Panc1 (cell line): ENCODE measurements around the gene TMPRSS15. TPM values are rescaled to one million over a fixed set of nuclear protein-coding genes. Genes with fewer than 3 reads are reported as not detected.

ENCODE experiments used
- ATAC-seq: fragments of 200-7000 bp; cut with Tn5 transposase; 2 replicates; pipeline ENCODE4 v1.9.1; 2020; ENCODE audit warnings: mild to moderate bottlenecking, moderate library complexity
- BruUV-seq: library from RNA; stranded (reverse); fragments of 400-500 nt; replicated peaks from 2 replicates; lab custom pipeline; 2021; lab: Mats Ljungman, UMichigan
- CTCF ChIA-PET: fragments of 300-600 bp; sonication (Branson Sonifier 250); formaldehyde crosslinking; loops from one replicate; lab custom pipeline; 2022; ENCODE audit warnings: antibody characterized with exemption; lab: Charles Lee
- POLR2A ChIA-PET: fragments of 300-600 bp; sonication (Branson Sonifier 250); formaldehyde crosslinking; loops from one replicate; lab custom pipeline; 2022; ENCODE audit warnings: antibody characterized with exemption; lab: Charles Lee
- DNase-seq: peaks from one replicate; pipeline ENCODE4 v3.0.0-alpha.2; 2010; ENCODE audit warnings: low read depth, low spot score
- H3K27ac ChIP-seq: 2 replicates; pipeline ENCODE4 v1.5.1; 2011; ENCODE audit warnings: mild to moderate bottlenecking, low read length, inconsistent platforms
- H3K27me3 ChIP-seq: fragments of 200-500 bp; sonication (Bioruptor generic); 2 replicates; pipeline ENCODE4 v1.6.0; 2014; ENCODE audit warnings: low read length, inconsistent platforms; ENCODE audit not compliant: control insufficient read depth, insufficient read depth
- H3K36me3 ChIP-seq: fragments of 200-500 bp; sonication (Bioruptor generic); 2 replicates; pipeline ENCODE4 v1.5.1; 2014; ENCODE audit warnings: inconsistent platforms, mild to moderate bottlenecking, low read length, moderate library complexity; ENCODE audit not compliant: control insufficient read depth, insufficient read depth
- H3K4me1 ChIP-seq: 2 replicates; pipeline ENCODE4 v1.5.1; 2011; ENCODE audit warnings: inconsistent platforms, mild to moderate bottlenecking, low read length, moderate library complexity; ENCODE audit not compliant: control insufficient read depth, insufficient read depth
- H3K4me3 ChIP-seq, 2 experiments: 2 replicates each; pipeline ENCODE4 v1.5.1; 2011 to 2012; ENCODE audit warnings: low read depth in 2 of 2, low read length in 2 of 2, mild to moderate bottlenecking in 2 of 2, inconsistent platforms in 1 of 2, moderate library complexity in 1 of 2
- H3K9me3 ChIP-seq: fragments of 200-500 bp; sonication (Bioruptor generic); 2 replicates; pipeline ENCODE4 v1.5.1; 2014; ENCODE audit warnings: low read depth, mild to moderate bottlenecking, inconsistent platforms, low read length, moderate library complexity; ENCODE audit not compliant: control insufficient read depth, insufficient read depth
- POLR2AphosphoS5 ChIP-seq: IDR thresholded peaks from 2 replicates; pipeline ENCODE4 v1.6.1; 2012; ENCODE audit warnings: mild to moderate bottlenecking, low read depth, low read length, moderate library complexity
- SIN3A ChIP-seq: IDR thresholded peaks from 2 replicates; pipeline ENCODE4 v1.6.1; 2012; ENCODE audit warnings: low read depth, mild to moderate bottlenecking, low read length, moderate library complexity, borderline replicate concordance; ENCODE audit not compliant: insufficient read depth
- TCF7L2 ChIP-seq: IDR thresholded peaks from 2 replicates; pipeline ENCODE4 v1.6.1; 2011; ENCODE audit warnings: mild to moderate bottlenecking, low read depth, low read length, inconsistent platforms
- in situ Hi-C: cut with HindIII; loops from 2 replicates; pipeline ENCODE4 v1.10.0; 2016; ENCODE audit warnings: low sequenced_read_pairs, low pct_unique_long_range_greater_than_20kb
- intact Hi-C: fragments of 100-400 bp; cut with micrococcal nuclease; formaldehyde crosslinking; loops from one replicate; pipeline ENCODE4 v1.10.0; 2022; ENCODE audit not compliant: unreplicated experiment
- total RNA-seq: library from RNA; stranded (reverse); gene quantifications from one replicate; pipeline ENCODE4 v1.2.1, GENCODE V29; 2021; ENCODE audit not compliant: unreplicated experiment
- TF ChIP-seq, protein P1 (sequence below): fragments of 450-650 bp; IDR thresholded peaks from 2 replicates; pipeline ENCODE4 v1.5.1; 2017; ENCODE audit warnings: mild to moderate bottlenecking
- TF ChIP-seq, protein P2 (sequence below), 2 experiments: IDR thresholded peaks; 2 replicates each; pipeline ENCODE4 v1.6.1; 2011 to 2012; ENCODE audit warnings: low read depth in 2 of 2, control low read depth in 1 of 2, low read length in 1 of 2, mild to moderate bottlenecking in 1 of 2, moderate library complexity in 1 of 2; ENCODE audit not compliant: insufficient read depth in 1 of 2

Gene TMPRSS15
- total RNA-seq, 1 experiment from 2014 or later = not detected

DNA sequence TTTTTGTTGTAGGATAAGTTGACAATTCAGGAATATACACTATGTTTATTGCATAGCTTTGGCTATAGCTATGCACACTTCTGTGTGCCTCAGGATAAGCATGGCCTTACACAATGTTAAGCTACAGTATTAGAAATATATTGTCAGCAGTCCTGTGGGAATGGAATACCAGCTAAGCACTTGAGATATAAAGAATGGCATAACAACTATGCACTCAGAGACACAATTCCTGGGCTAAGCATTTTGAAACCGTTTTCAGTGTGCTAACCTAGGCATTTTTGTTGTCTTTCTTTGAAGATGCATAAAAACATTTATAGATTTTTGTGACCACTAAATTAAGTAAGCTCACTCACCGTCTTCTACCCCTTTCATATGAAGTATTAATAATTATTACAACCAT lies 46.8 kb downstream of the TMPRSS15 start:
- no TSS peak for BruUV-seq
- Histone ChIP-seq H3K27me3 (no peaks in the 10 kb centered on the region), H3K27ac (no peak overlapping the region), H3K9me3 (no peaks in the 10 kb centered on the region), H3K36me3 (no peaks in the 10 kb centered on the region), H3K4me3 (no peak overlapping the region), H3K4me1 (no peaks in the 10 kb centered on the region)
- ATAC-seq = no peak
- no peak for DNase-seq
- no peak for TF ChIP-seq POLR2AphosphoS5
- no peak for TF ChIP-seq TCF7L2
- no peak for TF ChIP-seq SIN3A
- TF ChIP-seq, protein P1, sequence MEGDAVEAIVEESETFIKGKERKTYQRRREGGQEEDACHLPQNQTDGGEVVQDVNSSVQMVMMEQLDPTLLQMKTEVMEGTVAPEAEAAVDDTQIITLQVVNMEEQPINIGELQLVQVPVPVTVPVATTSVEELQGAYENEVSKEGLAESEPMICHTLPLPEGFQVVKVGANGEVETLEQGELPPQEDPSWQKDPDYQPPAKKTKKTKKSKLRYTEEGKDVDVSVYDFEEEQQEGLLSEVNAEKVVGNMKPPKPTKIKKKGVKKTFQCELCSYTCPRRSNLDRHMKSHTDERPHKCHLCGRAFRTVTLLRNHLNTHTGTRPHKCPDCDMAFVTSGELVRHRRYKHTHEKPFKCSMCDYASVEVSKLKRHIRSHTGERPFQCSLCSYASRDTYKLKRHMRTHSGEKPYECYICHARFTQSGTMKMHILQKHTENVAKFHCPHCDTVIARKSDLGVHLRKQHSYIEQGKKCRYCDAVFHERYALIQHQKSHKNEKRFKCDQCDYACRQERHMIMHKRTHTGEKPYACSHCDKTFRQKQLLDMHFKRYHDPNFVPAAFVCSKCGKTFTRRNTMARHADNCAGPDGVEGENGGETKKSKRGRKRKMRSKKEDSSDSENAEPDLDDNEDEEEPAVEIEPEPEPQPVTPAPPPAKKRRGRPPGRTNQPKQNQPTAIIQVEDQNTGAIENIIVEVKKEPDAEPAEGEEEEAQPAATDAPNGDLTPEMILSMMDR = no peak
- TF ChIP-seq, protein P2, sequence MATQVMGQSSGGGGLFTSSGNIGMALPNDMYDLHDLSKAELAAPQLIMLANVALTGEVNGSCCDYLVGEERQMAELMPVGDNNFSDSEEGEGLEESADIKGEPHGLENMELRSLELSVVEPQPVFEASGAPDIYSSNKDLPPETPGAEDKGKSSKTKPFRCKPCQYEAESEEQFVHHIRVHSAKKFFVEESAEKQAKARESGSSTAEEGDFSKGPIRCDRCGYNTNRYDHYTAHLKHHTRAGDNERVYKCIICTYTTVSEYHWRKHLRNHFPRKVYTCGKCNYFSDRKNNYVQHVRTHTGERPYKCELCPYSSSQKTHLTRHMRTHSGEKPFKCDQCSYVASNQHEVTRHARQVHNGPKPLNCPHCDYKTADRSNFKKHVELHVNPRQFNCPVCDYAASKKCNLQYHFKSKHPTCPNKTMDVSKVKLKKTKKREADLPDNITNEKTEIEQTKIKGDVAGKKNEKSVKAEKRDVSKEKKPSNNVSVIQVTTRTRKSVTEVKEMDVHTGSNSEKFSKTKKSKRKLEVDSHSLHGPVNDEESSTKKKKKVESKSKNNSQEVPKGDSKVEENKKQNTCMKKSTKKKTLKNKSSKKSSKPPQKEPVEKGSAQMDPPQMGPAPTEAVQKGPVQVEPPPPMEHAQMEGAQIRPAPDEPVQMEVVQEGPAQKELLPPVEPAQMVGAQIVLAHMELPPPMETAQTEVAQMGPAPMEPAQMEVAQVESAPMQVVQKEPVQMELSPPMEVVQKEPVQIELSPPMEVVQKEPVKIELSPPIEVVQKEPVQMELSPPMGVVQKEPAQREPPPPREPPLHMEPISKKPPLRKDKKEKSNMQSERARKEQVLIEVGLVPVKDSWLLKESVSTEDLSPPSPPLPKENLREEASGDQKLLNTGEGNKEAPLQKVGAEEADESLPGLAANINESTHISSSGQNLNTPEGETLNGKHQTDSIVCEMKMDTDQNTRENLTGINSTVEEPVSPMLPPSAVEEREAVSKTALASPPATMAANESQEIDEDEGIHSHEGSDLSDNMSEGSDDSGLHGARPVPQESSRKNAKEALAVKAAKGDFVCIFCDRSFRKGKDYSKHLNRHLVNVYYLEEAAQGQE (IDR thresholded peaks at IDR 0.05; ENCODE audit: insufficient read depth in 1 of 2, low read depth in 2 of 2, low read length in 1 of 2) = no peak
- POLR2A ChIA-PET = no interaction called here
- in situ Hi-C loops (no loop called here), intact Hi-C loops (no loop called here)
- CTCF ChIA-PET = no interaction called here

DNA sequence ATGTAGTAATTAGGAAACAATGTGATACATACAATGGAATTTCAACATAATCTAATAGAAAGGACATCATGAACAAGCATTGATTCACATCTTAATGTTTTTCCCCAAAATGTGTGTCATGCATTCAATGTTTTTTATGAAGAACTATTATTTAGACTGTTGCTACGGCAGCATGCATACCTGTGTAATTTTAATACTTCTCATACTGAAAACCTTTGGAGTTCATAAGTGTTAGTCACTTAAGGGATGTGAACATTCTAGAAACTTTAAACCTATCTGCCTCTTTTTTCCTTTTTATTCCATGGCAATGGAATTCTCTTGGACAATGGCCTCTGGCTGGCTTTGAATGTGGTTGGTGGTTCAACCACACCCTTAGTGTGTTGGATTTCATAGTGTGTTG lies 48.6 kb downstream of the TMPRSS15 start:
- Histone ChIP-seq H3K36me3 (no peaks in the 10 kb centered on the region), H3K9me3 (no peaks in the 10 kb centered on the region), H3K4me3 (no peak overlapping the region), H3K27me3 (no peaks in the 10 kb centered on the region), H3K4me1 (no peaks in the 10 kb centered on the region), H3K27ac (no peak overlapping the region)
- TF ChIP-seq, protein P2 (IDR thresholded peaks at IDR 0.05; ENCODE audit: insufficient read depth in 1 of 2, low read depth in 2 of 2, low read length in 1 of 2) = no peak
- TF ChIP-seq TCF7L2 (no peak), SIN3A (no peak), POLR2AphosphoS5 (no peak)
- TF ChIP-seq, protein P1 = no peak
- DNase-seq (no peak), ATAC-seq (no peak)
- in situ Hi-C loops = no loop called here
- ChIA-PET CTCF (no interaction called here), POLR2A (no interaction called here)
- no TSS peak for BruUV-seq
- intact Hi-C loops = no loop called here
